GM23248 (cell line): Measurements from ENCODE around the gene SMPD3. TPM values are rescaled to one million over a fixed set of nuclear protein-coding genes. Genes with fewer than 3 reads are reported as not detected.

Experiments
- DNase-seq: peaks from one replicate; pipeline ENCODE4 v3.0.0-alpha.2; 2015
- H2AFZ ChIP-seq: fragments of 200-600 bp; sonication (generic); 2 replicates; pipeline ENCODE4 v1.6.1; 2016; ENCODE audit warnings: antibody characterized with exemption
- H3F3A ChIP-seq: fragments of 200-600 bp; sonication (generic); 2 replicates; pipeline ENCODE4 v1.6.1; 2016; ENCODE audit warnings: mild to moderate bottlenecking, antibody characterized with exemption, mixed run types; ENCODE audit not compliant: insufficient read depth
- H3K27ac ChIP-seq: fragments of 200-600 bp; sonication (generic); 2 replicates; pipeline ENCODE4 v1.5.1; 2016; ENCODE audit warnings: mild to moderate bottlenecking
- H3K27me3 ChIP-seq: fragments of 200-600 bp; sonication (generic); replicated peaks from 2 replicates; pipeline ENCODE4 v1.6.1; 2016; ENCODE audit warnings: mild to moderate bottlenecking; ENCODE audit not compliant: insufficient read depth
- H3K36me3 ChIP-seq: fragments of 200-600 bp; sonication (generic); 2 replicates; pipeline ENCODE4 v1.6.1; 2016; ENCODE audit warnings: low read depth, mild to moderate bottlenecking
- H3K4me1 ChIP-seq: fragments of 200-600 bp; sonication (generic); 2 replicates; pipeline ENCODE4 v1.6.1; 2016; ENCODE audit warnings: mild to moderate bottlenecking; ENCODE audit not compliant: insufficient read depth
- H3K4me2 ChIP-seq: fragments of 200-600 bp; sonication (generic); one replicate; pipeline ENCODE4 v1.6.1; 2016; ENCODE audit warnings: mild to moderate bottlenecking; ENCODE audit not compliant: unreplicated experiment
- H3K4me3 ChIP-seq: fragments of 200-600 bp; sonication (generic); 2 replicates; pipeline ENCODE4 v1.5.1; 2016; ENCODE audit warnings: mild to moderate bottlenecking
- H3K79me2 ChIP-seq: fragments of 200-600 bp; sonication (generic); 2 replicates; pipeline ENCODE4 v1.6.1; 2016; ENCODE audit warnings: mild to moderate bottlenecking; ENCODE audit not compliant: insufficient read depth
- H3K9ac ChIP-seq: fragments of 200-600 bp; sonication (generic); 2 replicates; pipeline ENCODE4 v1.6.1; 2016; ENCODE audit warnings: mild to moderate bottlenecking
- H3K9me2 ChIP-seq: fragments of 200-600 bp; sonication (generic); 2 replicates; pipeline ENCODE4 v1.6.1; 2016; ENCODE audit warnings: mixed run types, mild to moderate bottlenecking, moderate library complexity; ENCODE audit not compliant: insufficient read depth
- H3K9me3 ChIP-seq: fragments of 200-600 bp; sonication (generic); one replicate; pipeline ENCODE4 v1.6.1; 2017; ENCODE audit warnings: low read depth
- H4K20me1 ChIP-seq: fragments of 200-600 bp; sonication (generic); 2 replicates; pipeline ENCODE4 v1.6.0; 2016; ENCODE audit not compliant: insufficient read depth
- EZH2 ChIP-seq: fragments of 200-600 bp; sonication (generic); IDR thresholded peaks from 2 replicates; pipeline ENCODE4 v1.6.1; 2018; ENCODE audit warnings: antibody characterized with exemption, mild to moderate bottlenecking; ENCODE audit not compliant: insufficient read depth, poor library complexity, severe bottlenecking
- EZH2phosphoT487 ChIP-seq: fragments of 200-600 bp; sonication (generic); IDR thresholded peaks from 2 replicates; pipeline ENCODE4 v1.6.1; 2018; ENCODE audit warnings: antibody characterized with exemption, moderate library complexity, mild to moderate bottlenecking, low read depth; ENCODE audit not compliant: insufficient read depth
- WGBS, 2 experiments: methylation state at CpG; one replicate each; pipeline ENCODE4 v1.1.6; 2015 to 2017; ENCODE audit warnings: low lambda C conversion rate in 2 of 2, low coverage in 1 of 2; ENCODE audit errors: missing lambda C conversion rate in 2 of 2; 5-methylcytosine and 5-hydroxymethylcytosine counted together
- in situ Hi-C: fragments of 300-500 bp; cut with MboI; formaldehyde crosslinking; loops from 2 replicates; pipeline ENCODE4 v1.15.0; 2020
- polyA plus RNA-seq: library from polyadenylated mRNA; unstranded; fragments of >200 nt; fragmentation: Nextera tagmentation; extraction: Ambion mirVana; gene quantifications from 2 replicates; pipeline ENCODE4 v1.2.1, GENCODE V29; 2016
- total RNA-seq: library from RNA; depleted of rRNA; stranded (reverse); fragments of >200 nt; shearing (Covaris generic); gene quantifications from 2 replicates; pipeline ENCODE4 v1.2.3, GENCODE V29; 2014

SMPD3 gene
- total and polyA plus RNA-seq, 2 experiments from 2014 or later, result 0.24 to 0.32 TPM

DNA sequence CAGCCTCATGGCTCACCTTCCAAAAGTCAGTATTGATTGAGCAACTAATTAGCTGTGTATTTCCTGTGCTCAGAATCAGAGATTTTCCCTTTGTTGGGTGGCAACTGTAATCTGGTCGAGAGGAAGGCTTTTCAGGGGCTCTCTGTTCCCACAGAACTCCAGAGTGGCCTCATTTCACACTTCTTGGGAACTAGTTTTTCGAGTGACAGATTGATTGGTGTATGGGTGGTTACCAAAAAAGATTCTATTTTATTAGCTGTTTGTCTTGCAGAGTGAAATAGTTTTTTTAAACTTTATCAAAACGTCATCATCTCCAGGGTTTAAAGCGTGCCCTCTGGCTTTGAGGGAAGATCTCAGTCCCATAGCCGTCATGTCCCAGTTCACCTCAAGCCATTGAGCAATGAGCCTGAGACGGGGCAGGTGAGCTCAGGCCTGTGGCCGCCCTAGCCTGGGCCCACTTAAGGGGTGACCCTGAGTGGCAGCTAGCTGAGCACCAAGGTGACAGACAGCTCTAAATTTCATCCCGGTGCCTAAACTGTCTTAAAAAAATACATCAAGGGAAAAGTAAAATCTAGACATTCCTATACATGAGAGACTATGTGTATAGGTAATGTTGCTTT, 53.0 kb downstream of the SMPD3 start:
- Histone ChIP-seq H3K4me1 (no peaks in the 10 kb centered on the region), H3K27ac (no peak overlapping the region), H3K4me2 (no peak overlapping the region), H3K9me3 (no peaks in the 10 kb centered on the region), H3K36me3 (no peaks in the 10 kb centered on the region), H3K9me2 (no peaks in the 10 kb centered on the region), H4K20me1 (no peaks in the 10 kb centered on the region), H3K79me2 (no peaks in the 10 kb centered on the region), H3F3A (no peaks in the 10 kb centered on the region), H3K27me3 (no peaks in the 10 kb centered on the region), H3K4me3 (no peak overlapping the region), H3K9ac (no peak overlapping the region), H2AFZ (no peak overlapping the region)
- DNase-seq, result no peak
- 64 to 70% methylated on average over 8 of the region's 8 CpGs for WGBS, 2 experiments
- in situ Hi-C loops, result loop anchor here (10.0 kb wide), 1 partner anchor 110 kb away; no protein-coding TSS in a partner anchor
- TF ChIP-seq EZH2phosphoT487 (no peak), EZH2 (no peak)

DNA sequence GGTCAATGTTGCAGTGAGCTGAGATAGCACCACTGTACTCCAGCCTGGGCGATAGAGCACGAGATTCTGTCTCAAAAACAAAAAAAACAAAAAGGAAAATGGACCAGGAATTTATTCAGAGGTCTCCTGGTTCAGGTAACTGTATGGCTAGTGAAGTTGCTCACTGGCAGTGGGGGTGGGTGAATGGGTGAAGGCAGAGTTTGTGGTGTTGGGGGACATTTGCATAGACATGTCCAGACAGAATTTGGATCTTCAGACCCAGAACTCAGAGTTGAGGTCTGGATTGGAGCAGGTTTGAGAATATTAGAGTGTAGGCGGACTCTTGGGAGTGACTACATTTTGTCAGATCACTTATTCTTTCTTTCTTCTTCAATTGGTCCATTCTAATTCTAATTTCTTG, 55.0 kb downstream of the SMPD3 start:
- TF ChIP-seq EZH2 (no peak), EZH2phosphoT487 (no peak)
- Histone ChIP-seq H3K79me2 (no peaks in the 10 kb centered on the region), H3K36me3 (no peaks in the 10 kb centered on the region), H3F3A (no peaks in the 10 kb centered on the region), H2AFZ (no peak overlapping the region), H3K4me3 (no peak overlapping the region), H3K9me3 (no peaks in the 10 kb centered on the region), H3K4me1 (no peaks in the 10 kb centered on the region), H4K20me1 (no peaks in the 10 kb centered on the region), H3K4me2 (no peak overlapping the region), H3K9me2 (no peaks in the 10 kb centered on the region), H3K27me3 (no peaks in the 10 kb centered on the region), H3K27ac (no peak overlapping the region), H3K9ac (no peak overlapping the region)
- 49 to 61% methylated on average over 3 of the region's 3 CpGs for WGBS, 2 experiments
- in situ Hi-C loops, result loop anchor here (10.0 kb wide), 1 partner anchor 111 kb away; no protein-coding TSS in a partner anchor
- no peak for DNase-seq

DNA sequence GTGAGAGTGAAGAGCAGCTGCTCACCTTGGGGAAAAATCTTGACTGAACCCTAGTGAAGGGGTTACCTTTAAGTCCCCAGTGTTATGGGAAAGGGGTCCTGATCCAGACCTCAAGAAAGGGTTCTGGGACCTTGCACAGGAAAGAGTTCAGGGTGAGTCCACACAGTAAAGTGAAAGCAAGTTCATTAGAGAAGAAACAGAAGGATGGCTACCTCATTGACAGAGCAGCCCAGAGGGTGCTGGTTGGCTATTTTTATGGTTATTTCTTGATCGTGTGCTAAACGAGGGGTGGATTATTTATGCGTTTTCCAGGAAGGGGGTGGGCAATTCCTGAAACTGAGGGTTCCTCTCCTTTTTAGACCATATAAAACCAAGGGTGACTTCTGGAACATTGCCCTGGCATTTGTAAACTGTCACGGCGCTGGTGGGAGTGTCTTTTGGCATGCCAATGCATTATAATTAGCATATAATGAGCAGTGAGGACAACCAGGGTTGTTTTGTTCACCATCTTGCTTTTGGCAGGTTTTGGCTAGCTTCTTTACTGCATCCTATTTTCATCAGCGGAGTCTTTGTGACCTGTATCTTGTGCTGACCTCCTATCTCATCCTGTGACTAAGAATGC, 58.4 kb downstream of the SMPD3 start:
- 60 to 67% methylated on average over 6 of the region's 6 CpGs for WGBS, 2 experiments
- no peaks in the 10 kb centered on the region for H3K36me3 ChIP-seq
- H3F3A ChIP-seq, result no peaks in the 10 kb centered on the region
- no peak overlapping the region for H3K9ac ChIP-seq
- H3K4me3 ChIP-seq, result no peak overlapping the region
- H2AFZ ChIP-seq, result no peak overlapping the region
- H3K9me2 ChIP-seq, result no peaks in the 10 kb centered on the region
- in situ Hi-C loops, result loop anchor here (10.0 kb wide), 1 partner anchor 115 kb away; no protein-coding TSS in a partner anchor
- no peaks in the 10 kb centered on the region for H4K20me1 ChIP-seq
- no peaks in the 10 kb centered on the region; the same call in 1 of the 2 replicates for H3K27me3 ChIP-seq
- H3K9me3 ChIP-seq, result no peaks in the 10 kb centered on the region
- no peaks in the 10 kb centered on the region for H3K79me2 ChIP-seq
- H3K4me2 ChIP-seq, result no peak overlapping the region
- no peak overlapping the region for H3K27ac ChIP-seq
- no peaks in the 10 kb centered on the region for H3K4me1 ChIP-seq
- TF ChIP-seq EZH2phosphoT487 (no peak), EZH2 (no peak)
- DNase-seq, result no peak

DNA sequence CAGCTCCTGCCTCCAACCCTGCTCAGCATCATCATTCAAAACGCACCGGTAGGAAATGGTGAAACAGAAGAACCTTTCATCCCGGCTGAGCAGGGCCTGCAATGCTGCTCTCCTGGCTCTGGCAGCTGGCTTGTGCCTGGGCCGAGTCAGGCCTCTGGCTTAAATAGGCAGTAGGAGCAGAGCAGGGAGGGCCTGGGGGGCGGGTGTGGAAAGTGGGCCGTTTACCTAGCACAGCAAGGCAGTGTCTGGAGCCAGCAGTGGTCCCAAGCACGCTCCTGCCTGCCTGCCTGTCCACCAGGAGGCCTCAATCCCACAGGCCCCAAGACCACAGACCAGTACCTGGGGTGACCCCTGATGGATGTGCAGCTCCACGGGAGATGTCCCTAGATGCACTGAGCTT, 59.3 kb downstream of the SMPD3 start:
- Histone ChIP-seq H3K4me1 (no peaks in the 10 kb centered on the region), H3K9me3 (no peaks in the 10 kb centered on the region), H2AFZ (no peak overlapping the region), H3K36me3 (no peaks in the 10 kb centered on the region), H3K9ac (no peak overlapping the region), H3K27ac (no peak overlapping the region), H3K9me2 (no peaks in the 10 kb centered on the region), H4K20me1 (no peaks in the 10 kb centered on the region), H3K79me2 (no peaks in the 10 kb centered on the region), H3K4me3 (no peak overlapping the region), H3K27me3 (no peaks in the 10 kb centered on the region; the same call in 1 of the 2 replicates), H3K4me2 (no peak overlapping the region), H3F3A (no peaks in the 10 kb centered on the region)
- DNase-seq, result no peak
- WGBS, 2 experiments, result 56 to 68% methylated on average over 6 of the region's 8 CpGs
- in situ Hi-C loops, result no loop called here
- TF ChIP-seq EZH2phosphoT487 (no peak), EZH2 (no peak)
